Measurements from ENCODE around the gene FLYWCH2. TPM values are rescaled to one million over a fixed set of nuclear protein-coding genes. Genes with fewer than 3 reads are reported as not detected.

Gene FLYWCH2
- total and polyA plus RNA-seq, 10 donors = 27.5 to 98.6 (median 49.0) TPM

DNA sequence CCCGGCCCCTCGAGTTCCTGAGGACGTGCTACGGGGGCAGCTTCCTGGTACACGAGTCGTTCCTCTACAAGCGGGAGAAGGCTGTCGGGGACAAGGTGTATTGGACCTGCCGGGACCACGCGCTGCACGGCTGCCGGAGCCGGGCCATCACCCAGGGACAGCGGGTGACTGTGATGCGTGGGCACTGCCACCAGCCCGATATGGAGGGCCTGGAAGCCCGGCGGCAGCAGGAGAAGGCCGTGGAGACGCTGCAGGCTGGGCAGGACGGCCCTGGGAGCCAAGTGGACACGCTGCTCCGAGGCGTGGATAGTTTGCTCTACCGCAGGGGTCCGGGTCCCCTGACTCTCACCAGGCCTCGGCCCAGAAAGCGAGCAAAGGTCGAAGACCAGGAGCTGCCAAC lies 50.1 kb downstream of the FLYWCH2 start:
- H3K27me3 ChIP-seq (replicated peaks in 1 of 7) = no peaks in the 10 kb centered on the region
- H3K27ac ChIP-seq = no peak overlapping the region
- intact Hi-C loops (cut with DNase I; ENCODE audit: low total_unique reads) = no loop called here
- 85 to 96% (median 94%) methylated on average over 10 to 30 of the region's 30 CpGs for WGBS, 5 donors
- TF ChIP-seq, protein P1, sequence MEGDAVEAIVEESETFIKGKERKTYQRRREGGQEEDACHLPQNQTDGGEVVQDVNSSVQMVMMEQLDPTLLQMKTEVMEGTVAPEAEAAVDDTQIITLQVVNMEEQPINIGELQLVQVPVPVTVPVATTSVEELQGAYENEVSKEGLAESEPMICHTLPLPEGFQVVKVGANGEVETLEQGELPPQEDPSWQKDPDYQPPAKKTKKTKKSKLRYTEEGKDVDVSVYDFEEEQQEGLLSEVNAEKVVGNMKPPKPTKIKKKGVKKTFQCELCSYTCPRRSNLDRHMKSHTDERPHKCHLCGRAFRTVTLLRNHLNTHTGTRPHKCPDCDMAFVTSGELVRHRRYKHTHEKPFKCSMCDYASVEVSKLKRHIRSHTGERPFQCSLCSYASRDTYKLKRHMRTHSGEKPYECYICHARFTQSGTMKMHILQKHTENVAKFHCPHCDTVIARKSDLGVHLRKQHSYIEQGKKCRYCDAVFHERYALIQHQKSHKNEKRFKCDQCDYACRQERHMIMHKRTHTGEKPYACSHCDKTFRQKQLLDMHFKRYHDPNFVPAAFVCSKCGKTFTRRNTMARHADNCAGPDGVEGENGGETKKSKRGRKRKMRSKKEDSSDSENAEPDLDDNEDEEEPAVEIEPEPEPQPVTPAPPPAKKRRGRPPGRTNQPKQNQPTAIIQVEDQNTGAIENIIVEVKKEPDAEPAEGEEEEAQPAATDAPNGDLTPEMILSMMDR (IDR thresholded peaks at IDR 0.05 in 8 of 11, conservative IDR thresholded peaks at IDR 0.05 in 3 of 11) = no peak
- TF ChIP-seq POLR2AphosphoS5 (IDR thresholded peaks at IDR 0.05) = no peak
- H3K9me3 ChIP-seq = no peaks in the 10 kb centered on the region
- peaks cover 6 to 92% (median 64%) of the 10 kb centered on the region in 6 donors for H3K36me3 ChIP-seq
- no peak for DNase-seq
- H3K4me3 ChIP-seq = no peak overlapping the region
- H3K4me1 ChIP-seq = no peaks in the 10 kb centered on the region

DNA sequence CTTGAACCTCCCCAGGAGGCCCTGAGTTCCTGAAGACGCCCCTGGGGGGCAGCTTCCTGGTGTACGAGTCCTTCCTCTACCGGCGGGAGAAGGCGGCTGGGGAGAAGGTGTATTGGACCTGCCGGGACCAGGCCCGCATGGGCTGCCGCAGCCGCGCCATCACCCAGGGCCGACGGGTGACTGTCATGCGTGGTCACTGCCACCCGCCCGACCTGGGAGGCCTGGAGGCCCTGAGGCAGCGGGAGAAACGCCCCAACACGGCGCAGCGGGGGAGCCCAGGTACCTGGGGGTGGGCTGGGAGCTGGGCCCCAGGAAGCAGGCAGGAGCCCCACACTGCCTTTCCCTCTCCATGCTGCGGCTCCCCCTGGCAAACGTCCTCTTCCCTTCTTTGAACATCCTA lies 50.7 kb downstream of the FLYWCH2 start:
- H3K4me3 ChIP-seq = no peak overlapping the region
- WGBS, 5 donors = 73 to 91% (median 88%) methylated on average over 9 to 22 of the region's 22 CpGs
- H3K27me3 ChIP-seq (replicated peaks in 1 of 7) = no peaks in the 10 kb centered on the region
- H3K9me3 ChIP-seq = no peaks in the 10 kb centered on the region
- intact Hi-C loops (cut with DNase I; ENCODE audit: low total_unique reads) = no loop called here
- TF ChIP-seq POLR2AphosphoS5 (IDR thresholded peaks at IDR 0.05) = peak in 1 of 3 donors; percentile 12
- no peak for TF ChIP-seq POLR2A (IDR thresholded peaks at IDR 0.05)
- DNase-seq = no peak
- H3K27ac ChIP-seq = no peak overlapping the region
- H3K4me1 ChIP-seq = no peaks in the 10 kb centered on the region
- H3K36me3 ChIP-seq = peaks cover 6 to 97% (median 69%) of the 10 kb centered on the region in 6 donors

DNA sequence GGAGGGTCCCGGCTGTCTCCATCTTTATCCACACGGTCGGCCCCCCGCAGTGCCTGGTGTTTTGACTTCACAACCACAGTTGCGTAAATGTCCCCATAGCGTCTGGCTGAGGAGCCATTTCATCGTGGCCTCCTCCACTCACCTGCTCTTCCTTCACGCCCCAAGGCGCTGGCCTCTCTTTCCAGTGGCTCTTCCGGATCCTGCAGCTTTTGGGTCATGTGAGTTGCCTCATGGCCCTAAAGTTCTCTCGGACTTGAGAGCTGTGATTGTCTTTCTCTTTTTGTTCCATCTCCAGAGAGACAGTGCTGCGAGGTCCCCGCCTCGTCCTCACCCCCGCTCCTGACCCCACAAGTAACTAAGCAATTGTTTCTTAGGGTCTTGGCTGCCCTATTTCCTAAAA lies 51.4 kb downstream of the FLYWCH2 start:
- Histone ChIP-seq H3K4me3 (no peak overlapping the region), H3K9me3 (no peaks in the 10 kb centered on the region), H3K36me3 (peaks cover 6 to 97% (median 76%) of the 10 kb centered on the region in 6 donors), H3K27me3 (replicated peaks in 1 of 7) (no peaks in the 10 kb centered on the region), H3K27ac (no peak overlapping the region), H3K4me1 (no peaks in the 10 kb centered on the region)
- TF ChIP-seq, protein P1 (IDR thresholded peaks at IDR 0.05 in 8 of 11, conservative IDR thresholded peaks at IDR 0.05 in 3 of 11) = no peak
- TF ChIP-seq POLR2A (IDR thresholded peaks at IDR 0.05) (no peak), POLR2AphosphoS5 (IDR thresholded peaks at IDR 0.05) (no peak)
- no peak for DNase-seq
- WGBS, 5 donors = 81 to 93% (median 84%) methylated on average over 15 of the region's 15 CpGs
- intact Hi-C loops (cut with DNase I; ENCODE audit: low total_unique reads) = no loop called here

DNA sequence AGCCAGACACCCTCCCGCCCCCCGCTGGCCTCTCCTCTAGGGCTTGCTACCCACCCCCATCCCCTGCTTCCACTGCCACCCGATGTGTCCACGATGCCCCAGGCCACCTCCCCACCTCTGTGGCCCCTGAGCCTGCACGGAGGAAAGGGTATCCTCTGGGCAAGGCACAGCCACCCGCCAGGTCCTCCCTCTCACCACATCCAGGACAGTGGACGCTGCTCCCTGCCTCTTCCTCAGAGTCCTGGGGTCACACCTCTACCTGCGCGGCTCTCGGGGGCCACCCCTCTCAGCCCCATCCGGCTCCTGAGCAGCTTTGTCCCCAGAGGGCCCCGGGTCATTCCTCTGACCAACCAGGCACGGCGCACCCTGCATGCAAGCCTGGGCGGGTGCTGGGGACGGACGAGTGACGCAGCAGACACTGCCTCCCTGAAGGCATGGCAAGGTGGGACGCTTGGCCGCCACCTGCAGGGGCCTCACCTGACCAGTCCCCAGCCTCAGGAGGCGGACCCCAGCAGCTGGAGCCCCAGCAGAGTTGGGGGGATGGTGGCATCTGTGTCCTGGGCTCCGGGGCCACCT lies 53.5 kb downstream of the FLYWCH2 start:
- no peak for TF ChIP-seq POLR2AphosphoS5 (IDR thresholded peaks at IDR 0.05)
- TF ChIP-seq, protein P1 (IDR thresholded peaks at IDR 0.05 in 8 of 11, conservative IDR thresholded peaks at IDR 0.05 in 3 of 11) = no peak
- TF ChIP-seq POLR2A (IDR thresholded peaks at IDR 0.05) = no peak
- WGBS, 5 donors = 88 to 96% (median 91%) methylated on average over 16 to 22 of the region's 22 CpGs
- intact Hi-C loops (cut with DNase I; ENCODE audit: low total_unique reads) = no loop called here
- H3K27ac ChIP-seq = no peak overlapping the region
- no peaks in the 10 kb centered on the region for H3K27me3 ChIP-seq (replicated peaks in 1 of 7)
- no peak for DNase-seq
- H3K9me3 ChIP-seq = no peaks in the 10 kb centered on the region
- H3K4me1 ChIP-seq = no peaks in the 10 kb centered on the region
- no peak overlapping the region for H3K4me3 ChIP-seq
- peaks cover 5 to 97% (median 79%) of the 10 kb centered on the region in 6 donors for H3K36me3 ChIP-seq
